Esophagus (tissue), 2 donors: ENCODE results near the gene MRPL58. TPM values are rescaled to one million over a fixed set of nuclear protein-coding genes. Genes with fewer than 3 reads are reported as not detected.
"Not testable (repeated sequence)": the region's sequence is repeated elsewhere in the genome, so short reads cannot be mapped to it uniquely, and the experiment has no call there.

Experiments
- H3K27ac ChIP-seq, 2 donors: one replicate each; pipeline ENCODE4 v1.5.1; 2013; ENCODE audit warnings: low read depth in 2 of 2, mild to moderate bottlenecking in 2 of 2, inconsistent platforms in 1 of 2, low read length in 1 of 2, moderate library complexity in 1 of 2
- H3K27me3 ChIP-seq, 2 donors: one replicate each; pipeline ENCODE4 v1.6.1; 2013; ENCODE audit warnings: low read length in 2 of 2, control low read depth in 1 of 2, mild to moderate bottlenecking in 1 of 2; ENCODE audit not compliant: insufficient read depth in 2 of 2, control insufficient read depth in 1 of 2
- H3K36me3 ChIP-seq, 2 donors: one replicate each; pipeline ENCODE4 v1.6.1; 2013; ENCODE audit warnings: low read length in 1 of 2; ENCODE audit not compliant: control insufficient read depth in 2 of 2, insufficient read depth in 2 of 2
- H3K4me1 ChIP-seq, 2 donors: one replicate each; pipeline ENCODE4 v1.6.1; 2013; ENCODE audit warnings: low read length in 1 of 2; ENCODE audit not compliant: control insufficient read depth in 2 of 2, insufficient read depth in 2 of 2
- H3K4me3 ChIP-seq, 2 donors: one replicate each; pipeline ENCODE4 v1.5.1; 2013; ENCODE audit warnings: low read length in 2 of 2, mild to moderate bottlenecking in 2 of 2, low read depth in 1 of 2, moderate library complexity in 1 of 2
- H3K9me3 ChIP-seq, 2 donors: one replicate each; pipeline ENCODE4 v1.6.1; 2013; ENCODE audit warnings: mild to moderate bottlenecking in 2 of 2, low read depth in 1 of 2, low read length in 1 of 2, moderate library complexity in 1 of 2; ENCODE audit not compliant: control insufficient read depth in 2 of 2, insufficient read depth in 1 of 2
- WGBS, 2 donors: extraction: QIAGEN DNeasy Blood & Tissue Kit; methylation state at CpG; one replicate each; pipeline ENCODE4 v1.1.7; 2013; 5-methylcytosine and 5-hydroxymethylcytosine counted together
- polyA plus RNA-seq, 2 donors: library from polyadenylated mRNA; stranded (reverse); fragments of 200-250 nt; gene quantifications; one replicate each; pipeline ENCODE4 v1.2.3, GENCODE V29; 2013
- donor health status: healthy with polysubstance abuse.
- donor health status: Bipolar disorder and iron deficiency.

MRPL58 gene
- polyA plus RNA-seq, 2 donors: 31.8 to 42.4 TPM

- not testable (repeated sequence) for H3K36me3 ChIP-seq, H3K4me1 ChIP-seq, H3K4me3 ChIP-seq, H3K27me3 ChIP-seq, H3K9me3 ChIP-seq, H3K27ac ChIP-seq
- 84 to 87% methylated on average over 9 of the region's 9 CpGs for WGBS, 2 donors
These were observed 12.9 kb downstream of the MRPL58 start for GRCh38 chr17:75025398-75025734.

DNA sequence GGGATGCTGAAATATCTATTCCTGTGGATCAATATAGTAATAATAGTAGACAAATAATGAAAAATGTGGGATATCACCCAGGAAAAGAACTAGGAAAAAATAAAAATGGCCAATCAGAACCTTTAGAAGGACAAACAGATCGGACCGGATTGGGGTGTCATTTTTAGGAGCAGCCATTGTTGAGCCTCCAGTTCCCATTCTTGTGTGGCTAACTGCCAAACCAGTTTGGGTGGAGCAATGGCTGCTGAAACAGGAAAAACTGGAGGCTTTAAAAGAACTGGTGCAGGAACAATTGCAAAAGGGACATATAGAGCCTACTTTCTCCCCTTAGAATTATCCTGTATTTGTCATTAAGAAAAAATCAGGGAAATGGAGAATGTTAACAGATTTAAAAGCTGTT, 14.2 kb downstream of the MRPL58 start:
- WGBS, 2 donors: 54% methylated on average over 2 of the region's 2 CpGs
- H3K27ac ChIP-seq: peak overlapping the region; percentile 60 to 65
- not testable (repeated sequence) for H3K36me3 ChIP-seq, H3K4me3 ChIP-seq, H3K4me1 ChIP-seq, H3K27me3 ChIP-seq, H3K9me3 ChIP-seq

- 76 to 92% methylated on average over 8 of the region's 8 CpGs for WGBS, 2 donors
- H3K36me3 ChIP-seq: no peaks in the 10 kb centered on the region
- H3K27me3 ChIP-seq: no peaks in the 10 kb centered on the region
- no peak overlapping the region for H3K4me3 ChIP-seq
- no peak overlapping the region for H3K27ac ChIP-seq
- H3K4me1 ChIP-seq: peaks cover 0 to 4% of the 10 kb centered on the region in 2 donors
- no peaks in the 10 kb centered on the region for H3K9me3 ChIP-seq
These were observed 17.7 kb downstream of the MRPL58 start for GRCh38 chr17:75030161-75030560.

DNA sequence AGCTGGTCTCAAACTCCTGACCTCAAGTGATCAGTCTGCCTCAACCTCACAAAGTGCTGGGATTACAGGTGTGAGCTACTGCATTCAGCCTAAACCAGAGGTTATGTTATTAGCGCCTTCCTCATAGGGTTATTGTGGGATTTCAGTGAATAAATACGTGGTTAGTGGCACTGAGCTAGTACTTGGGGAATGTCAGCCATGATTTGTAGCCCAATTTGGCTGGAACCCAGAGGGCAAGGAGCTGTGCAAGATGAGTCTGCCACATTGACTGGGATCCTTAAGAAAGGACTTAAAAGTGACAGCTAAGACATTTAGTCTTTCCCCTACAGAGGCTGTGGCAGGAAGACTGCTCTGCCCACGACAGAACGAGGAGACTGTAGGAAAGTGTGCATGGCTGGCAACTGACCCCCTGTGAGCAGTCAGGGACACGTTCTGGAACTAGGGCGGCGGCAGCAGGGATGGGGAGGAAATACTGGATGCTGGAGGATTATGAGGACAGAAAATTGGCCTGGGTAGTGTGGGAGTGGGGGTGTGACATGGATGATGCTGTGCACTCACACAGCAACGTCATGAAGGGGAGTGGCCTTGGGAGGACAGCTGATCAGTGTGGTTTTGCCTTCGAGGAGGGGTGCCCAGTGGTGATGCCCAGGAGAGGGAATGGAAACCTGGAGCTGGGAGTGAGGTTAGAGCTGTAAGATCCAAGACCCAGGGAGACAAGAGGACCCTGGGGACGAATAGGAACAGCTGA, 19.7 kb downstream of the MRPL58 start:
- H3K36me3 ChIP-seq: no peaks in the 10 kb centered on the region
- H3K4me1 ChIP-seq: peaks cover 0 to 10% of the 10 kb centered on the region in 2 donors
- H3K27me3 ChIP-seq: no peaks in the 10 kb centered on the region
- 6 to 16% methylated on average over 10 of the region's 10 CpGs for WGBS, 2 donors
- peak overlapping the region; percentile 21 to 90 for H3K27ac ChIP-seq
- H3K9me3 ChIP-seq: no peaks in the 10 kb centered on the region
- H3K4me3 ChIP-seq: peak overlapping the region in 1 of 2 donors; percentile 7

DNA sequence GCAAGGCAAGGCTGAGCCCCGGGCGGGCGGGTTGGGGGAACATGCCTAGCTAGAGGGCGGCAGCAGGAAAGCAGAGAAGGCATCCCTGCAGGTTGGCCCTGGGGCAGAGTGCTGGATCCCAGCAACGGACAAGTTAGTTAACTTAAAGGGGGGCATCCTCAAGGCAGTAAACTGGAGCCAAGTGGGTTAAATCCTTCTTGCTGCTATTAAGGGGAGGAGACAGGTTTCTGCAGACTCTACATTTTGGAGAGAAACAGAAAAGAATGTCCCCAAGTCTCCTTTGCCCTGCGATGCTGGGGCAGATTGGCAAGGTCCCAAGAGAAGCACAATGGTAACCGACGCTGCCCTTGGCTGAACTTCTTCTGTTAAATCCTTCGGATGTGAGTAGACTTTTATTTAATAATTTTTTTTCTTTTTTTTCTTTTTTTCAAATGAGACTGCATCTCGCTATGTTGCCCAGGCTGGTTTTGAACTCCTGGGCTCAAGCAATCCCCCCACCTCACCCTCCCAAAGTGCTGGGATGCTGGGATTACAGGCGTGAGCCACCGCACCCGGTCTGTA, 20.3 kb downstream of the MRPL58 start:
- peak overlapping the region; percentile 21 to 90 for H3K27ac ChIP-seq
- H3K36me3 ChIP-seq: no peaks in the 10 kb centered on the region
- WGBS, 2 donors: 5 to 7% methylated on average over 13 of the region's 13 CpGs
- no peaks in the 10 kb centered on the region for H3K9me3 ChIP-seq
- H3K27me3 ChIP-seq: no peaks in the 10 kb centered on the region
- H3K4me3 ChIP-seq: peak overlapping the region in 1 of 2 donors; percentile 7
- H3K4me1 ChIP-seq: peaks cover 0 to 10% of the 10 kb centered on the region in 2 donors

DNA sequence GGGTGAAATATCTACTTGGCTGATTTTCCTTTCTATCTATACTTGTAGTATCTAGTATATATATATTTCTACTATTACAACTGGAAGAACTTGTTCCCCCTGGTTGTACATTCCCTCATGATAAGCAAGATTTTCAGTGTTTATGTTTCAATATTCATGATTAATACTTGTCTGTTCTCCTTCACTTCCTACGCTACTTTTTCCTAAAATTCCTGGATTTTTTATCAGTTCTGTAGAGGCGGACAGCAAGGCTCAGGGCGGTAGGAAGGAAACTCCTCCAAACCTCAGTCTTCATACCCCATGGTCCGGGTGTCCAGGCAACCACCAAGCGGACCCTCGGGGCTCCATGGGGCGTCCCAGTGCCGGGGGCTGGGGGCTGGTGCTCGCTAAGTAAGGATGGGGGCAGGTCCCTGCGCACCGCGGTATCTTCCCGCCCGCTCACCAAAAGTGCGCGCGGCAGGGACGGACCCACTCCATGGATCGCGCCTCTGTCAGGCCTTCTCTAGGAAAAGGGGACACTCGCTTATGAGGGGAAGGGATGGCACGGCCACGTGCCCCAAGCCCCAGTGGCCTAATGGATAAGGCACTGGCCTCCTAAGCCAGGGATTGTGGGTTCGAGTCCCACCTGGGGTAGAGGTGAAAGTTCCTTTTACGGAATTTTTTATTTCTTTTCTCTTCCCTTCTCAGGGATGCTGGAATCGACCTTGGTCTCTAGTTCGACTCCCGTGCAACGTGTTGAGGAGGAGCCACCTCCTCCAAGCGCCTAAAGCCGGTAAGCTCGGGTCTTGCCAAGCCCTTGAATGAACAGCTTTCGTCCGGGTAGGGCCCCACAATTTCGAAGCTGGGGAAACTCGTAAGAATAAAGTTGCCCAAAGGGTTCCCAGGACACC, 21.1 kb downstream of the MRPL58 start:
- peak overlapping the region; percentile 55 to 59 for H3K4me3 ChIP-seq
- no peaks in the 10 kb centered on the region for H3K9me3 ChIP-seq
- no peaks in the 10 kb centered on the region for H3K27me3 ChIP-seq
- no peaks in the 10 kb centered on the region for H3K36me3 ChIP-seq
- H3K4me1 ChIP-seq: peaks cover 0 to 10% of the 10 kb centered on the region in 2 donors
- H3K27ac ChIP-seq: peak overlapping the region; percentile 95 to 96
- WGBS, 2 donors: 1 to 2% methylated on average over 36 of the region's 36 CpGs

DNA sequence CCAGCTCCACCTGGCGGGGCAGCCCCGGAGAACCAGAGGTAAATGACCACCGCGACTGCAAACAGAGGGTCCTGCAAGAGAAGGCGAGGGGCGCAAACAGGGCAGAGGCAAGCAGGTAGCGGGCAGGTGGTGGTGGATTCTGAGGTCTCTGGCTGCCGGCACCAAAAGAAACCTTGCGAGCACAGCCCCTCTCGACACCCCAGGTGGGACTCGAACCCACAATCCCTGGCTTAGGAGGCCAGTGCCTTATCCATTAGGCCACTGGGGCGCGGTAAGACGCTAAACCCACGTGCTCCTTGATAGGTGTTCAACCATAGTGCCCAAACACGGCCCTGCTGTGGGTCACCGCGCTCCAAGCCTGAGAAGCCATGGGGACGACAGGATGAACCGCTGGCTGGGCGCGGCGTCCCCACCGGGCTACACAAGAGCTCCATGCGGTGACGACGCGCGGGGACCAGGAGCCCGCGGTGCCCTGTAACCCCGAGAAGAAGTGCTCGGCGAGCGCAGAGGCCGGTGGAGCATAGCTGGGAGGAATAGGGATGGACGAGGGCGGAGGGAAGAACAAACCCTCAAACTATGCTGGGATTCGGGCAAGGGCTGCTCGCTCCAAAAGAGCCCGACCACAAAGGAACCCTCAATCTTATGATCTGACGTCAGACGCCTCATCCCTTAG, 21.9 kb downstream of the MRPL58 start:
- Histone ChIP-seq H3K27ac (peak overlapping the region; percentile 95 to 96), H3K4me1 (peaks cover 0 to 10% of the 10 kb centered on the region in 2 donors), H3K27me3 (no peaks in the 10 kb centered on the region), H3K36me3 (peaks cover 0 to 4% of the 10 kb centered on the region in 2 donors), H3K9me3 (no peaks in the 10 kb centered on the region), H3K4me3 (peak overlapping the region; percentile 55 to 59)
- WGBS, 2 donors: 3 to 4% methylated on average over 43 of the region's 43 CpGs

GRCh38 chr17:75036643-75037268, 24.3 kb downstream of the MRPL58 start:
- peak overlapping the region; percentile 95 to 96 for H3K27ac ChIP-seq
- no peaks in the 10 kb centered on the region for H3K27me3 ChIP-seq
- H3K36me3 ChIP-seq: peaks cover 9 to 11% of the 10 kb centered on the region in 2 donors
- peaks cover 0 to 10% of the 10 kb centered on the region in 2 donors for H3K4me1 ChIP-seq
- H3K9me3 ChIP-seq: no peaks in the 10 kb centered on the region
- H3K4me3 ChIP-seq: no peak overlapping the region
- WGBS, 2 donors: 35 to 44% methylated on average over 27 of the region's 27 CpGs

DNA sequence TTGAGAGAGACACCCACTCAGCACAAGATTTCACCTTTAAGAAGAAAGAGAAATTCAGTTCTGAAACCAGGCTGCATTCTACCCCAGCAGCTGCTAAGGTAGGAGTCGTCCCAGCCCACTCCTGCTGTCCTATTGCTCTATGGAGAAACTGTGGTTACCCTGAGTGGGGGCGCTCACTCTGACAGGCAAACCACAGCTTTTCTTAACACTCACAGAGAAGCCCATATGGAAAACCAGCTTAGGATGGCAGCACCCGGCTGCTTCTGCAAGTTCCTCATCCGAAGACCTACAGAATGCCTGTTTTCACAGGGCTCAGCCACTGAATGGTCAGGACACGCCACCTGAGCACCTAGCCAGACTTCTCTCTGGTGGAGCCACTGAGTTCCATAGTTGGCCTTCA, 26.8 kb downstream of the MRPL58 start:
- peaks cover 13 to 16% of the 10 kb centered on the region in 2 donors for H3K36me3 ChIP-seq

More for the DNA sequence above, 26.8 kb downstream of the MRPL58 start:
- Histone ChIP-seq H3K27me3 (no peaks in the 10 kb centered on the region), H3K9me3 (no peaks in the 10 kb centered on the region), H3K4me3 (no peak overlapping the region), H3K27ac (no peak overlapping the region), H3K4me1 (peaks cover 0 to 7% of the 10 kb centered on the region in 2 donors)
- WGBS, 2 donors: 85 to 86% methylated on average over 5 of the region's 5 CpGs
